AG10803 (cell line): ENCODE results near the gene ALPG.
"Not testable (repeated sequence)": the region's sequence is repeated elsewhere in the genome, so short reads cannot be mapped to it uniquely, and the experiment has no call there.

Source experiments
- DNase-seq: peaks from one replicate; pipeline ENCODE4 v3.0.0; 2010; ENCODE audit warnings: low read depth
- H3K4me3 ChIP-seq: 2 replicates; pipeline ENCODE4 v1.5.1; 2011; ENCODE audit warnings: mild to moderate bottlenecking, low read length, control low read depth
- TF ChIP-seq, protein P1 (sequence below): conservative IDR thresholded peaks from 2 replicates; pipeline ENCODE4 v1.5.1; 2011; ENCODE audit warnings: mild to moderate bottlenecking, low read length, control low read depth, inconsistent platforms

The ALPG gene

DNA sequence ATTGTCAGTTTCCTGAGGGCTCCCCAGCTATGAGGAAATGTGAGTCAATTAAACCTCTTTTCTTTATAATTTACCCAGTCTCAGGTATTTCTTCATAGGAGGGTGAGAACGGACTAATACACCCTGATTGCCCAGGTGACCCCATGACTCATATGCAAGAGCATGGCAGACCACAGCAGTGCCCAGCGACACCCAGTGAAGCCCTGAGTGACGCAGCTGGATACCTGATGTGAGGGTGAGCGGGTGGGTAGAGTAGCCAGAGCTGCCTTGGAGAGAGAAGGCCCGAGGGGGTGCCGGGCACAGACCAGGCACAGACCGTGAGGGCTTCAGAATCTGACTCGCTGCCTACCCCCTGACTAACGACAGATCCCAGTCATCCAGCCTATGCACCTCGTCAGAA is 15.4 kb downstream of the ALPG start:
- no peak for DNase-seq
- no peak overlapping the region for H3K4me3 ChIP-seq
- TF ChIP-seq, protein P1, sequence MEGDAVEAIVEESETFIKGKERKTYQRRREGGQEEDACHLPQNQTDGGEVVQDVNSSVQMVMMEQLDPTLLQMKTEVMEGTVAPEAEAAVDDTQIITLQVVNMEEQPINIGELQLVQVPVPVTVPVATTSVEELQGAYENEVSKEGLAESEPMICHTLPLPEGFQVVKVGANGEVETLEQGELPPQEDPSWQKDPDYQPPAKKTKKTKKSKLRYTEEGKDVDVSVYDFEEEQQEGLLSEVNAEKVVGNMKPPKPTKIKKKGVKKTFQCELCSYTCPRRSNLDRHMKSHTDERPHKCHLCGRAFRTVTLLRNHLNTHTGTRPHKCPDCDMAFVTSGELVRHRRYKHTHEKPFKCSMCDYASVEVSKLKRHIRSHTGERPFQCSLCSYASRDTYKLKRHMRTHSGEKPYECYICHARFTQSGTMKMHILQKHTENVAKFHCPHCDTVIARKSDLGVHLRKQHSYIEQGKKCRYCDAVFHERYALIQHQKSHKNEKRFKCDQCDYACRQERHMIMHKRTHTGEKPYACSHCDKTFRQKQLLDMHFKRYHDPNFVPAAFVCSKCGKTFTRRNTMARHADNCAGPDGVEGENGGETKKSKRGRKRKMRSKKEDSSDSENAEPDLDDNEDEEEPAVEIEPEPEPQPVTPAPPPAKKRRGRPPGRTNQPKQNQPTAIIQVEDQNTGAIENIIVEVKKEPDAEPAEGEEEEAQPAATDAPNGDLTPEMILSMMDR = no peak

DNA sequence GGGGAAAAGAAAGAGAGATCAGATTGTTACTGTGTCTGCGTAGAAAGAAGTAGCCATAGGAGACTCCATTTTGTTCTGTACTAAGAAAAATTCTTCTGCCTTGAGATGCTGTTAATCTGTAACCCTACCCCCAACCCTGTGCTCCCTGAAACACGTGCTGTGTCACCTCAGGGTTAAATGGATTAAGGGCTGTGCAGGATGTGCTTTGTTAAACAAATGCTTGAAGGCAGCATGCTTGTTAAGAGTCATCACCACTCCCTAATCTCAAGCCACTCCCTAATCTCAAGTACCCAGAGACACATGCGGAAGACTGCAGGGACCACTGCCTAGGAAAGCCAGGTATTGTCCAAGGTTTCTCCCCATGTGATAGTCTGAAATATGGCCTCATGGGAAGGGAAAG is 16.4 kb downstream of the ALPG start:
- DNase-seq, H3K4me3 ChIP-seq: not testable (repeated sequence)

DNA sequence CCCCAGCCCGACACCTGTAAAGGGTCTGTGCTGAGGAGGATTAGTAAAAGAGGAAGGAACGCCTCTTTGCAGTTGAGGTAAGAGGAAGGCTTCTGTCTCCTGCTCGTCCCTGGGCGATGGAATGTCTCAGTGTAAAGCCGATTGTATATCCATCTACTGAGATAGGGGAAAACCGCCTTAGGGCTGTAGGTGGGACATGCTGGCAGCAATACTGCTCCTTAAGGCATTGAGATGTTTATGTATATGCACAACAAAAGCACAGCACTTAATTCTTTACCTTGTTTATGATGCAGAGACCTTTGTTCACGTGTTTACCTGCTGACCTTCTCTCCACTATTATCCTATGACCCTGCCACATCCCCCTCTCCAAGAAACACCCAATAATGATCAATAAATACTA is 16.8 kb downstream of the ALPG start:
- not testable (repeated sequence) for H3K4me3 ChIP-seq, DNase-seq

DNA sequence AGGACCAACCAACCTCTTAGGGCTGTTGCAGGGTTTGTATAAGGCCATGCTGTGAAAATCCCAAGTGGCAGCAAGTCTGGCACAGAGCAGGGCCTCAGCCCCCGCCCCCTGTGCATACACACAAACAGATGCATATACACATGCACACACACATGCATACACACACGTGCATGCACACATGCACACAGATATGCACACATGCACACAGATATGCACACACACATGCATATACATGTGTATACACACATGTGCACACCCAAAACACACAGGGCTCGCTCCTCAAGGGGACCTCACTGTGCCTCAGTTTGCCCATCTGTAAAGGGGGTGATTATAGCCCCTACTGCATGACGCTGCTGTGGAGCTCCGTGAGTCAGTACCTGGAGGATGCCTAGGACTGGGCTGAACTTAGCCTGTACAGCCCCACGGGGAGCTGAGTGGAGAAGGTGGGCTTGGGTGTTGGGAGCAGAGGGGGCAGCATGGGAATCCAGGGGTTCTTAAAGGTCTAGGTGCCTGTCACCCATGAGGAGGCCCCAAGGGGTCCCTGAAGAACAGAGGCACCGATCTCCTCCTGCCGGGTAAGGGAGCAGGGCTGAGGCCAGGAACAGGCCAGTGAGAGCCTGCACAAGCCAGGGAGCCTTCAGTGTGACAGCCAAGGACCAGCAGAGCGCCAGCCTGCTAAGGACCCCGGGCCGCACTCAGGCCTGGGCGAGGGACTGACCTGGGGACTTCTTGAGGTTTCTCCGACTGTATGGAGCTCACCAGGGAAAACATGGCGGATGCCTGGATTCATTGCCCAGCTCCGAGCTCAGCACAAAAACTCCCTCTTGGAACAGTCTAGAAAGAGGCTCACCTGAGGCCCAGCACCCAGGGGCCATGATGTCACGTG is 25.3 kb downstream of the ALPG start:
- no peak overlapping the region for H3K4me3 ChIP-seq
- no peak for DNase-seq
- TF ChIP-seq, protein P1 = no peak

DNA sequence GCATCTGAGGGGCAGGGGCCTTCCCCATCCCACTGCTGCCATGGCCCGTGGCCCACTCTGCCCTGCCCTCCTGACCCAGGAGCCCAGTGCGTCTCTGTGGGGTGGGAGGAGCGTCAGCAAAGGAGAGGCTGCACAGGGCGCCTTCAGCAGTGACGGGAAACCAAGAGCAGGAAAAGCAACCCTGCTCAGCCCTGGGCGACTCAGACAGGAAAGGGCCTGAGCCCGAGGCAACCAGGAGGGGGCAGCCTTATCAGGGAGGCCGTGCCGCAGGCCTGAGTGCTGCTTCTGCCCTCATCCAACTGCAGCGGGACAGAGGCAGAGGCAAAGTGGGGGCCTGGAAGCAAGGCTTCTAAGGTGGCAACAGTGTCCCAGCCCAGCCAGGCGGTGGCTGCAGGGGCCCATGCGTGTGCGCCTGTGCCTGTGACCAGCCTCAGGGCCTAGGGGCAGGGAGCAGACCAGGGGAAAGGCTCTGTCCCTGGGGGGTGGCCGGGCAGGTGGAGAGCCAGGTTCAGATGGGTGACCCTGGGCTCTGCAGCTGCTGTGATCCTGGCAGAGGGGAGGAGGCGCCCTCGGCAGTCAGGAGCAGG is 26.0 kb downstream of the ALPG start:
- DNase-seq = no peak
- no peak overlapping the region for H3K4me3 ChIP-seq
- TF ChIP-seq, protein P1 = no peak

DNA sequence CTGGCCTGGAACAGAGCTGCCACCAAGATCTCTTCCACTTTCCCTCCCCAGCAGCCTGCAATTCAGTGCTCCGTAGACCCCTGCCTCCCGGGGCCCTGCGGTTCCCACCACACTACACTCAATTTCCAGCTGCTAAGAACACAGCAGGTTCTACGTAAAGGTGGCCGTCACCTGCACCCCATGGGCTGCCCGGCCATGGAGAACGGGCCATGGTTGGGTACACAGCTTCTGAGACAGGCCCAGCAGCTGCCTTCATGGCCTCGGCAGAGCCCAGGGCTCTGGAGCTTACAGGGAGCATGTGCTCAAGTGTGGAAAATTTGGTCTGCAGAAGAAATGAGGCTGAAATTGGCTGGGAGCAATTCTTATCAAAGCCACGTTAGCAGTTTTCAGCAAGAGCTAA is 27.0 kb downstream of the ALPG start:
- DNase-seq, H3K4me3 ChIP-seq: not testable (repeated sequence)

DNA sequence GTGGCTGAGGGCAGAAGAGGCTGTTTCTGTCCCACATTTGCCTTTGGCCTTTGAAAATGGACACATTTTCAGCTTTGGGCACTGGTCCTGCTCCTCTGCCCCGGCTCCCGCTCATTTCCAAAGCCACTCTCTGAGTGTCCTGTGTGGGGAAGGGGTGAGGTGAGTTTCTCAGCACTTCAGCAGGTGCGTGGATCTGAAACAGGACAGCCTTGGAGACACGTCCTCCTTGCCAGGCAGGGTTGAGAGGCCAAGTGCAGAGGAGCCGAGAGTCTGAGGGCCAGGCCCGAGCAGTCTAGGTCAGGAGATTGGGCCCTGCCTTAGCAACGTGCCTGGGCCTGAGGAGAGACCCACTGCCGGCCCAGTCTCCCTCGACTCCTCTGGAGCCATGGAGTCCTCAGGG is 27.4 kb downstream of the ALPG start:
- no peak for DNase-seq
- no peak overlapping the region for H3K4me3 ChIP-seq
- TF ChIP-seq, protein P1 = no peak

DNA sequence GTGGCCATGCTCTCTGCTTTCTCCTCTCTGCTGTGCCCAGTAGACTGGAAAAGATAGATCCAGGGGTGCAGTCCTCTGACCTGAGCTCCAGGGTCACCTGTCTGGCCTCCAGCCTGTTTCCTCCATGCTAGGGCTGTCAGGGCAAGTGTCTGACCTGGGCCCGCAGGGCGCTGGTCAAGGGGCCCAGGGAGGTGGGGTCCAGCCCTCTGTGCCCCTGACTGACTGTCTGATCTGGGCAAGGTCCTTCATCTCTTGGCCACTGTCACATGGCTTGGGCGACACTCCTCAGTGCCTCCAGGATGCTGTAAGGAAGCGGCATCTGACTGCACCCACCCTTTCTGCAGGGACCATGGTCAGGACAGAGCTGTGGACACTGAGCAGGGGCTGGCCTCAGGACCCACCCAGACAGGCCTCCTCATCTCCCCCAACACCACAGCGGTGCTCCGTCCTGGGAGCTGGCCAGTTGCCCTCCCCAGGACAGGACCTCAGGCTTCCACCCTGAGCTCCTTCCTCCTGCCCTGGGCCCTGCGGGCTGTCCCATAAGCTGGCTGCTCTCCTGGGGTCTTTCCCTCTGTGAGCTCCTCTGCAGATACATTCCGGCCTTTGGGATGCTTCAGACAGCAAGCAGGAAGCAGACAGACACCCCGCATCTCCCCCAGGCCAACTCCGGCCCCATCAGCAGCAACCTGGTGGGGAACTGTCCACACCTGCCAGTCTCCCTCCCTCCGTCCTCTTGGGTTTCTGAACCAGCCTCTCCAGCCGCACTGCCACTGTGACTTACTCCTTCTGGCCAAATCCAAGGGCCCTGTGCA is 28.1 kb downstream of the ALPG start:
- TF ChIP-seq, protein P1 = no peak
- DNase-seq = no peak
- H3K4me3 ChIP-seq = no peak overlapping the region
